H1 (cell line): ENCODE data around the gene MAGI2. TPM values are rescaled to one million over a fixed set of nuclear protein-coding genes. Genes with fewer than 3 reads are reported as not detected.

Source experiments
- CTCF ChIA-PET: fragments of 300-600 bp; sonication (Branson Sonifier 250); formaldehyde crosslinking; loops from one replicate; lab custom pipeline; 2021; ENCODE audit not compliant: partially characterized antibody; lab: Charles Lee
- POLR2A ChIA-PET: fragments of 300-600 bp; sonication (Branson Sonifier 250); formaldehyde crosslinking; loops from one replicate; lab custom pipeline; 2021; ENCODE audit warnings: inconsistent platforms; ENCODE audit not compliant: partially characterized antibody; lab: Charles Lee
- DNase-seq, 2 experiments: peaks; one replicate each; pipeline versions ENCODE4 v3.0.0 to v3.0.0-alpha.2; 2010 to 2022; ENCODE audit warnings: low spot score in 2 of 2, low read depth in 1 of 2, mixed read lengths in 1 of 2
- FAIRE-seq: peaks from 2 replicates; lab custom pipeline; 2011; peaks lifted over from hg19 to GRCh38; lab: Jason Lieb, UNC
- H2AFZ ChIP-seq: 2 replicates; pipeline ENCODE4 v1.8.1; 2012; ENCODE audit warnings: low read length, inconsistent platforms
- H2AK5ac ChIP-seq: 2 replicates; pipeline ENCODE4 v1.6.1; 2013; ENCODE audit warnings: low read depth, low read length
- H2BK120ac ChIP-seq: replicated peaks from 2 replicates; pipeline ENCODE3; 2013; ENCODE audit warnings: low read depth, low read length, inconsistent platforms
- H2BK12ac ChIP-seq: 2 replicates; pipeline ENCODE4 v1.6.1; 2013; ENCODE audit warnings: low read depth, low read length
- H2BK15ac ChIP-seq: 2 replicates; pipeline ENCODE4 v1.6.1; 2013; ENCODE audit warnings: low read length
- H2BK20ac ChIP-seq: 2 replicates; pipeline ENCODE4 v1.6.1; 2013; ENCODE audit warnings: low read length
- H2BK5ac ChIP-seq: 2 replicates; pipeline ENCODE4 v1.6.1; 2013; ENCODE audit warnings: low read depth, low read length
- H3K14ac ChIP-seq: 2 replicates; pipeline ENCODE4 v1.6.1; 2013; ENCODE audit warnings: inconsistent platforms; ENCODE audit not compliant: insufficient read length
- H3K18ac ChIP-seq: 2 replicates; pipeline ENCODE4 v1.6.1; 2013; ENCODE audit warnings: low read length; ENCODE audit errors: extremely low read depth
- H3K23ac ChIP-seq: 2 replicates; pipeline ENCODE4 v1.6.1; 2013; ENCODE audit warnings: inconsistent platforms; ENCODE audit not compliant: insufficient read length
- H3K23me2 ChIP-seq: 2 replicates; pipeline ENCODE4 v1.6.1; 2013; ENCODE audit warnings: low read depth, low read length
- H3K27ac ChIP-seq: 2 replicates; pipeline ENCODE4 v1.6.1; 2011; ENCODE audit warnings: low read depth, low read length, inconsistent platforms
- H3K27me3 ChIP-seq, 4 experiments: replicated peaks in 1 of 4; 1 replicate in 1 of 4; 2 replicates in 3 of 4; pipeline versions ENCODE4 v1.6.1 to v1.8.1; 2011 to 2013; ENCODE audit warnings: low read length in 3 of 4, mild to moderate bottlenecking in 3 of 4, inconsistent platforms in 2 of 4, mixed read lengths in 2 of 4, moderate library complexity in 1 of 4; ENCODE audit not compliant: control insufficient read depth in 3 of 4, insufficient read depth in 3 of 4; ENCODE audit errors: extremely low read depth in 1 of 4
- H3K36me3 ChIP-seq, 4 experiments: 2 replicates each; pipeline versions ENCODE4 v1.6.1 to v1.8.1; 2011 to 2013; ENCODE audit warnings: mild to moderate bottlenecking in 4 of 4, low read length in 3 of 4, moderate library complexity in 2 of 4, control low read depth in 1 of 4, inconsistent platforms in 1 of 4; ENCODE audit not compliant: insufficient read depth in 4 of 4, control insufficient read depth in 2 of 4
- H3K4ac ChIP-seq: replicated peaks from 2 replicates; pipeline ENCODE3; 2013; ENCODE audit warnings: low read length, low read depth, mixed read lengths, inconsistent platforms; ENCODE audit not compliant: insufficient read length
- H3K4me1 ChIP-seq, 4 experiments: replicated peaks in 1 of 4; 1 replicate in 1 of 4; 2 replicates in 3 of 4; pipeline versions ENCODE4 v1.6.1 to v1.8.1; 2011 to 2013; ENCODE audit warnings: low read length in 3 of 4, inconsistent platforms in 2 of 4, mixed read lengths in 1 of 4; ENCODE audit not compliant: insufficient read depth in 4 of 4, control insufficient read depth in 3 of 4
- H3K4me2 ChIP-seq, 2 experiments: 2 replicates each; pipeline versions ENCODE4 v1.6.1 to v1.8.1; 2011 to 2013; ENCODE audit warnings: low read depth in 2 of 2, low read length in 2 of 2, control low read depth in 1 of 2, inconsistent platforms in 1 of 2, mild to moderate bottlenecking in 1 of 2; ENCODE audit not compliant: insufficient read depth in 1 of 2
- H3K4me3 ChIP-seq, 4 experiments: fragments of 200-600, 300-600 bp in 1 of 4; sonication (generic), shearing (Covaris generic), sonication (Bioruptor Twin) in 1 of 4; 2 replicates each; pipeline versions ENCODE4 v1.5.1 to v1.8.1; 2011 to 2016; ENCODE audit warnings: low read length in 4 of 4, low read depth in 3 of 4, control low read depth in 2 of 4, inconsistent platforms in 2 of 4, mild to moderate bottlenecking in 2 of 4, mixed read lengths in 1 of 4, moderate library complexity in 1 of 4; ENCODE audit not compliant: insufficient read depth in 2 of 4; ENCODE audit errors: extremely low read depth in 1 of 4
- H3K56ac ChIP-seq: replicated peaks from 2 replicates; pipeline ENCODE3; 2013; ENCODE audit warnings: low read depth, mild to moderate bottlenecking, mixed read lengths, low read length, inconsistent platforms; ENCODE audit not compliant: insufficient read length
- H3K79me1 ChIP-seq: 2 replicates; pipeline ENCODE4 v1.6.1; 2013; ENCODE audit warnings: low read depth, low read length, control low read depth
- H3K79me2 ChIP-seq, 2 experiments: 2 replicates each; pipeline versions ENCODE4 v1.6.1 to v1.8.1; 2012 to 2013; ENCODE audit warnings: low read length in 2 of 2, mild to moderate bottlenecking in 2 of 2, inconsistent platforms in 1 of 2; ENCODE audit not compliant: insufficient read depth in 2 of 2, control insufficient read depth in 1 of 2
- H3K9ac ChIP-seq, 4 experiments: replicated peaks in 1 of 4; 1 replicate in 1 of 4; 2 replicates in 3 of 4; pipeline versions ENCODE4 v1.6.1 to v1.8.1; 2011 to 2013; ENCODE audit warnings: low read depth in 3 of 4, low read length in 3 of 4, control low read depth in 2 of 4, mild to moderate bottlenecking in 2 of 4, moderate library complexity in 2 of 4, inconsistent platforms in 1 of 4; ENCODE audit errors: extremely low read depth in 1 of 4
- H3K9me3 ChIP-seq, 2 experiments: 2 replicates each; pipeline versions ENCODE4 v1.6.1 to v1.8.1; 2012 to 2013; ENCODE audit warnings: mild to moderate bottlenecking in 2 of 2, moderate library complexity in 2 of 2, control low read depth in 1 of 2, inconsistent platforms in 1 of 2, low read depth in 1 of 2, low read length in 1 of 2, mixed read lengths in 1 of 2; ENCODE audit not compliant: insufficient read depth in 2 of 2
- H4K20me1 ChIP-seq, 2 experiments: replicated peaks in 1 of 2; 2 replicates each; pipeline versions ENCODE3 to v1.8.1; 2011 to 2013; ENCODE audit warnings: inconsistent platforms in 2 of 2, low read length in 2 of 2, mild to moderate bottlenecking in 1 of 2; ENCODE audit not compliant: insufficient read depth in 2 of 2, control insufficient read depth in 1 of 2
- H4K5ac ChIP-seq: 2 replicates; pipeline ENCODE4 v1.6.1; 2013; ENCODE audit warnings: low read length, low read depth, mixed read lengths, inconsistent platforms; ENCODE audit not compliant: insufficient read length
- H4K8ac ChIP-seq: 2 replicates; pipeline ENCODE4 v1.8.0; 2013; ENCODE audit warnings: mild to moderate bottlenecking, moderate library complexity, low read length, inconsistent platforms; ENCODE audit not compliant: insufficient read depth; ENCODE audit errors: extremely low read depth
- H4K91ac ChIP-seq: replicated peaks from 2 replicates; pipeline ENCODE3; 2013; ENCODE audit warnings: low read length, mixed read lengths, inconsistent platforms; ENCODE audit not compliant: insufficient read length
- CBX5 ChIP-seq: fragments of 300-800, 300-1000 bp; sonication (generic); IDR thresholded peaks from 2 replicates; pipeline ENCODE4 v1.7.1; 2016; ENCODE audit warnings: antibody characterized with exemption, low read length, low read depth
- GTF2F1 ChIP-seq: IDR thresholded peaks from 2 replicates; pipeline ENCODE4 v1.6.1; 2012; ENCODE audit warnings: low read depth, low read length, improper control_type of control experiment, borderline replicate concordance
- RAD21 ChIP-seq, 2 experiments: IDR thresholded peaks in 1 of 2; conservative IDR thresholded peaks in 1 of 2; 2 replicates each; pipeline ENCODE4 v1.6.1; 2011; ENCODE audit warnings: low read depth in 2 of 2, low read length in 2 of 2, improper control_type of control experiment in 1 of 2, inconsistent platforms in 1 of 2, mild to moderate bottlenecking in 1 of 2, moderate library complexity in 1 of 2
- SIN3A ChIP-seq, 2 experiments: IDR thresholded peaks in 1 of 2; conservative IDR thresholded peaks in 1 of 2; 2 replicates each; pipeline ENCODE4 v1.6.1; 2011 to 2012; ENCODE audit warnings: low read length in 2 of 2, improper control_type of control experiment in 1 of 2, low read depth in 1 of 2, mild to moderate bottlenecking in 1 of 2
- SIRT6 ChIP-seq: IDR thresholded peaks from one replicate; pipeline ENCODE4 v1.7.1; 2012; ENCODE audit warnings: low read length, inconsistent platforms
- SUZ12 ChIP-seq: fragments of 200-600 bp; sonication (generic); IDR thresholded peaks from 2 replicates; pipeline ENCODE4 v1.6.1; 2012; ENCODE audit warnings: mild to moderate bottlenecking, inconsistent platforms, low read length, moderate library complexity, mixed read lengths
- TBP ChIP-seq: IDR thresholded peaks from 2 replicates; pipeline ENCODE4 v1.6.1; 2011; ENCODE audit warnings: low read depth, low read length, improper control_type of control experiment
- USF2 ChIP-seq: IDR thresholded peaks from 2 replicates; pipeline ENCODE4 v1.6.1; 2011; ENCODE audit warnings: low read length, improper control_type of control experiment
- ZNF274 ChIP-seq: IDR thresholded peaks from 2 replicates; pipeline ENCODE4 v1.7.0; 2012; ENCODE audit warnings: low read length, borderline replicate concordance; ENCODE audit errors: extremely low read depth
- WGBS, 2 experiments: shearing (Covaris generic) in 1 of 2; methylation state at CpG; one replicate each; pipeline versions ENCODE4 v1.1.6 to v1.1.7; 2013 to 2015; ENCODE audit warnings: low lambda C conversion rate in 2 of 2, mixed read lengths in 2 of 2, inconsistent platforms in 1 of 2, low coverage in 1 of 2, missing lambda C conversion rate in 1 of 2; ENCODE audit not compliant: insufficient replicate concordance in 2 of 2, insufficient coverage in 1 of 2, insufficient read length in 1 of 2; ENCODE audit errors: extremely low coverage in 1 of 2, missing lambda C conversion rate in 1 of 2; 5-methylcytosine and 5-hydroxymethylcytosine counted together
- polyA plus RNA-seq, 7 experiments: library from polyadenylated mRNA; depleted of rRNA in 3 of 7; stranded (reverse) in 5 of 7; unstranded in 2 of 7; fragments of >200 nt in 5 of 7; fragments of 200-250 nt in 2 of 7; gene quantifications; 1 replicate in 5 of 7; 2 replicates in 1 of 7; 4 replicates in 1 of 7; pipeline versions ENCODE4 v1.2.1 to v1.2.3, GENCODE V29; 2011 to 2013; ENCODE audit warnings: missing spikeins in 2 of 7, mixed read lengths in 2 of 7
- total RNA-seq: library from RNA; stranded (reverse); fragmentation: NEBNext Ultra II Directional; extraction: Animal tissue kit (Norgen Biotek cat#: 25700); gene quantifications from 2 replicates; pipeline ENCODE4 v1.2.1, GENCODE V29; 2021

MAGI2 gene
- total and polyA plus RNA-seq, 2 of the 8 experiments (the other 6 are each of a cell fraction or from before 2014, with no cell fraction given), result 6.0 to 27.3 TPM

- no peaks in the 10 kb centered on the region for H4K20me1 ChIP-seq
- H3K9me3 ChIP-seq, result no peaks in the 10 kb centered on the region
- no peak overlapping the region for H4K5ac ChIP-seq
- no peak overlapping the region for H3K4ac ChIP-seq
- H3K79me2 ChIP-seq, result no peaks in the 10 kb centered on the region; a peak in 1 of 4 replicates
- FAIRE-seq (no peak), DNase-seq (no peak)
- H4K91ac ChIP-seq, result no peak overlapping the region
- H2BK5ac ChIP-seq, result no peak overlapping the region
- no peak overlapping the region for H4K8ac ChIP-seq
- H2AFZ ChIP-seq, result no peak overlapping the region
- no peaks in the 10 kb centered on the region for H3K23me2 ChIP-seq
- H3K4me1 ChIP-seq, result peaks cover 0 to 10% (median 5%) of the 10 kb centered on the region in 4 experiments; a peak in 3 of 7 replicates
- no peak overlapping the region for H3K4me3 ChIP-seq
- H2BK15ac ChIP-seq, result no peak overlapping the region
- WGBS, 2 experiments, result 78% methylated on average over 2 of the region's 2 CpGs; no CpG with 5 or more reads in 1 of the 2 experiments
- H3K23ac ChIP-seq, result no peak overlapping the region
- POLR2A ChIA-PET, result no interaction called here
- no peak overlapping the region for H2BK20ac ChIP-seq
- no peak overlapping the region for H3K9ac ChIP-seq
- no peaks in the 10 kb centered on the region for H3K79me1 ChIP-seq
- H3K27me3 ChIP-seq, result no peaks in the 10 kb centered on the region
- H3K36me3 ChIP-seq, result peaks cover 0 to 6% (median 2%) of the 10 kb centered on the region in 4 experiments; a peak in 2 of 8 replicates
- no peak overlapping the region for H3K18ac ChIP-seq
- no peak overlapping the region for H3K56ac ChIP-seq
- no peak overlapping the region for H2BK120ac ChIP-seq
- no peak overlapping the region for H3K14ac ChIP-seq
- no peak overlapping the region for H2AK5ac ChIP-seq
- H3K27ac ChIP-seq, result no peak overlapping the region
- no peak overlapping the region for H2BK12ac ChIP-seq
- CTCF ChIA-PET, result interaction anchor here (0.6 to 1.0 kb wide), 3 partner anchors 10 to 1241 kb away, joined by 3 to 4 read pairs (median 3); no protein-coding TSS in a partner anchor
- no peak overlapping the region for H3K4me2 ChIP-seq
- no peak for TF ChIP-seq USF2
- no peak for TF ChIP-seq RAD21 (IDR thresholded peaks at IDR 0.05 in 1 of 2, conservative IDR thresholded peaks at IDR 0.05 in 1 of 2; ENCODE audit: low read depth in 2 of 2, low read length in 2 of 2)
- no peak for TF ChIP-seq CBX5
- TF ChIP-seq ZNF274, result no peak
- no peak for TF ChIP-seq GTF2F1
- TF ChIP-seq SUZ12, result no peak
- TF ChIP-seq TBP, result no peak
- TF ChIP-seq SIRT6, result no peak
- TF ChIP-seq SIN3A (conservative IDR thresholded peaks at IDR 0.05 in 1 of 2, IDR thresholded peaks at IDR 0.05 in 1 of 2; ENCODE audit: low read depth in 1 of 2, low read length in 2 of 2), result no peak
Measured at GRCh38 chr7:78501064-78501463, 952.4 kb downstream of the MAGI2 start.
